WTC11 (cell line): ENCODE results near the gene GABPB2. TPM values are rescaled to one million over a fixed set of nuclear protein-coding genes. Genes with fewer than 3 reads are reported as not detected.

Experiments used
- ATAC-seq: fragments of 200-7000 bp; cut with Tn5 transposase; 2 replicates; pipeline ENCODE4 v1.10.0; 2021; ENCODE audit warnings: mild to moderate bottlenecking, moderate library complexity
- CTCF ChIA-PET: fragments of 300-600 bp; sonication (Branson Sonifier 250); formaldehyde crosslinking; loops from one replicate; lab custom pipeline; 2021; ENCODE audit warnings: antibody characterized with exemption; lab: Charles Lee
- POLR2A ChIA-PET: fragments of 350-600 bp; sonication (Branson Sonifier 250); formaldehyde crosslinking; loops from one replicate; lab custom pipeline; 2021; ENCODE audit warnings: antibody characterized with exemption; lab: Charles Lee
- DNase-seq: peaks from one replicate; pipeline ENCODE4 v3.0.0; 2021; ENCODE audit warnings: low spot score
- H3K27ac Mint-ChIP-seq: 2 replicates; pipeline ENCODE4 v1.8.0; 2021; ENCODE audit warnings: mixed read lengths
- H3K27me3 Mint-ChIP-seq: 2 replicates; pipeline ENCODE4 v1.8.0; 2021; ENCODE audit warnings: low read depth, mild to moderate bottlenecking, moderate library complexity, mixed read lengths
- H3K36me3 Mint-ChIP-seq: 2 replicates; pipeline ENCODE4 v1.8.0; 2021; ENCODE audit warnings: mixed read lengths
- H3K4me1 Mint-ChIP-seq: 2 replicates; pipeline ENCODE4 v1.8.0; 2022; ENCODE audit warnings: mixed read lengths
- H3K4me3 Mint-ChIP-seq: 2 replicates; pipeline ENCODE4 v1.8.0; 2021; ENCODE audit warnings: mild to moderate bottlenecking, moderate library complexity, mixed read lengths
- H3K9me3 Mint-ChIP-seq: 2 replicates; pipeline ENCODE4 v1.8.0; 2021; ENCODE audit warnings: mixed read lengths
- ATF3 ChIP-seq: sonication (generic); formaldehyde crosslinking; conservative IDR thresholded peaks from 2 replicates; pipeline ENCODE4 v1.8.1; 2022; ENCODE audit warnings: mild to moderate bottlenecking, missing genetic modification reagents
- CREM ChIP-seq: sonication (generic); formaldehyde crosslinking; IDR thresholded peaks from 2 replicates; pipeline ENCODE4 v1.8.1; 2022; ENCODE audit warnings: mild to moderate bottlenecking, missing genetic modification reagents, moderate library complexity
- MYBL2 ChIP-seq: sonication (generic); formaldehyde crosslinking; IDR thresholded peaks from 2 replicates; pipeline ENCODE4 v1.8.1; 2023; ENCODE audit warnings: mild to moderate bottlenecking, moderate library complexity, missing genetic modification reagents
- NFATC4 ChIP-seq: fragments of 250-450 bp; sonication (Bioruptor Pico); IDR thresholded peaks from 2 replicates; pipeline ENCODE4 v1.9.0; 2021; ENCODE audit warnings: mild to moderate bottlenecking
- NFE2L1 ChIP-seq: sonication (generic); formaldehyde crosslinking; IDR thresholded peaks from 2 replicates; pipeline ENCODE4 v1.8.1; 2023; ENCODE audit warnings: missing genetic modification reagents
- PREB ChIP-seq: sonication (generic); formaldehyde crosslinking; IDR thresholded peaks from 2 replicates; pipeline ENCODE4 v1.8.1; 2022; ENCODE audit warnings: mild to moderate bottlenecking, missing genetic modification reagents, moderate library complexity, borderline replicate concordance
- PRRX2 ChIP-seq: fragments of 250-450 bp; sonication (Bioruptor Pico); IDR thresholded peaks from 2 replicates; pipeline ENCODE4 v1.8.0; 2021; ENCODE audit warnings: mild to moderate bottlenecking
- RELA ChIP-seq: sonication (generic); formaldehyde crosslinking; IDR thresholded peaks from 2 replicates; pipeline ENCODE4 v1.8.1; 2022; ENCODE audit warnings: missing genetic modification reagents, mild to moderate bottlenecking, borderline replicate concordance
- SOX15 ChIP-seq: fragments of 250-450 bp; sonication (Bioruptor Pico); IDR thresholded peaks from 2 replicates; pipeline ENCODE4 v1.9.0; 2021; ENCODE audit warnings: mild to moderate bottlenecking
- STAT6 ChIP-seq: sonication (generic); formaldehyde crosslinking; conservative IDR thresholded peaks from 2 replicates; pipeline ENCODE4 v1.8.1; 2023; ENCODE audit warnings: mild to moderate bottlenecking, low read depth, missing genetic modification reagents, moderate library complexity
- TEAD1 ChIP-seq: sonication (generic); formaldehyde crosslinking; IDR thresholded peaks from 2 replicates; pipeline ENCODE4 v1.8.0; 2022; ENCODE audit warnings: mild to moderate bottlenecking, missing genetic modification reagents
- TP53 ChIP-seq: sonication (generic); formaldehyde crosslinking; IDR thresholded peaks from 2 replicates; pipeline ENCODE4 v1.8.1; 2023; ENCODE audit warnings: mild to moderate bottlenecking, missing genetic modification reagents
- ZBTB43 ChIP-seq: sonication (generic); formaldehyde crosslinking; IDR thresholded peaks from 2 replicates; pipeline ENCODE4 v1.8.1; 2023; ENCODE audit warnings: mild to moderate bottlenecking, missing genetic modification reagents
- ZMAT4 ChIP-seq: fragments of 250-450 bp; sonication (Bioruptor Pico); IDR thresholded peaks from 2 replicates; pipeline ENCODE4 v1.9.0; 2021; ENCODE audit warnings: mild to moderate bottlenecking
- ZNF232 ChIP-seq: sonication (generic); formaldehyde crosslinking; IDR thresholded peaks from 2 replicates; pipeline ENCODE4 v1.8.0; 2022; ENCODE audit warnings: mild to moderate bottlenecking, missing genetic modification reagents
- ZNF423 ChIP-seq: fragments of 250-450 bp; sonication (Bioruptor Pico); IDR thresholded peaks from 2 replicates; pipeline ENCODE4 v2.1.2; 2022; ENCODE audit warnings: mild to moderate bottlenecking, moderate library complexity
- ZNF532 ChIP-seq: fragments of 250-450 bp; sonication (Bioruptor Pico); IDR thresholded peaks from 2 replicates; pipeline ENCODE4 v1.9.0; 2021; ENCODE audit warnings: mild to moderate bottlenecking, borderline replicate concordance
- ZNF671 ChIP-seq: fragments of 250-450 bp; sonication (Bioruptor Pico); IDR thresholded peaks from 2 replicates; pipeline ENCODE4 v1.8.0; 2021; ENCODE audit warnings: mild to moderate bottlenecking
- total RNA-seq: library from RNA; stranded (reverse); gene quantifications from 3 replicates; pipeline ENCODE4 v1.2.3, GENCODE V29; 2021

Gene GABPB2
- total RNA-seq, 1 experiment from 2014 or later: 1.7 TPM

GRCh38 chr1:151137789-151138188, 67.2 kb downstream of the GABPB2 start:
- ATAC-seq: no peak
- TF ChIP-seq RELA (CRISPR knock-in tag) (no peak), PREB (no peak), STAT6 (CRISPR knock-in tag) (no peak), ATF3 (CRISPR knock-in tag) (no peak), ZNF423 (no peak), ZBTB43 (no peak), SOX15 (CRISPR knock-in tag) (no peak), ZNF232 (CRISPR knock-in tag) (no peak), TP53 (CRISPR knock-in tag) (no peak), CREM (no peak), MYBL2 (CRISPR knock-in tag) (no peak), TEAD1 (CRISPR knock-in tag) (no peak), ZNF671 (CRISPR knock-in tag) (no peak), ZMAT4 (CRISPR knock-in tag) (no peak)
- ChIA-PET CTCF (no interaction called here), POLR2A (no interaction called here)
- no peak for DNase-seq
- H3K27ac Mint-ChIP-seq: no peak overlapping the region
- peaks cover 17% of the 10 kb centered on the region for H3K36me3 Mint-ChIP-seq
- no peaks in the 10 kb centered on the region; the same call in 1 of the 2 replicates for H3K9me3 Mint-ChIP-seq
- no peak overlapping the region for H3K4me3 Mint-ChIP-seq
- H3K4me1 Mint-ChIP-seq: peaks cover 4% of the 10 kb centered on the region
- H3K27me3 Mint-ChIP-seq: peaks cover 23% of the 10 kb centered on the region

GRCh38 chr1:151142411-151143056, 72.0 kb downstream of the GABPB2 start:
- POLR2A ChIA-PET: interaction anchor here (1.4 kb wide), 1 partner anchor 11 kb away, joined by 5 read pairs; no protein-coding TSS in a partner anchor
- Mint-ChIP-seq H3K9me3 (no peaks in the 10 kb centered on the region), H3K27me3 (peaks cover 27% of the 10 kb centered on the region), H3K4me1 (peaks cover 36% of the 10 kb centered on the region), H3K36me3 (no peaks in the 10 kb centered on the region; the same call in 1 of the 2 replicates), H3K4me3 (no peak overlapping the region), H3K27ac (no peak overlapping the region)
- CTCF ChIA-PET: interaction anchor here (0.8 to 4.5 kb wide), 9 partner anchors 8 to 95 kb away, joined by 3 to 63 read pairs (median 24); partner anchors contain the start of genes C1orf56, GABPB2, LYSMD1 and TNFAIP8L2
- ATAC-seq (no peak), DNase-seq (no peak)
- TF ChIP-seq NFATC4: no peak
- TF ChIP-seq PRRX2: no peak
- no peak for TF ChIP-seq NFE2L1 (CRISPR knock-in tag)
- no peak for TF ChIP-seq ZNF532 (CRISPR knock-in tag)
- TF ChIP-seq, all 79 proteins: peak for 0
